Hepatocyte (in vitro differentiated cells): ENCODE results near the gene RAPGEFL1. TPM values are rescaled to one million over a fixed set of nuclear protein-coding genes. Genes with fewer than 3 reads are reported as not detected.

Experiments used
- DNase-seq: peaks from one replicate; pipeline ENCODE4 v3.0.0-alpha.2; 2016; ENCODE audit warnings: low spot score
- H2AFZ ChIP-seq: fragments of 200-600 bp; sonication (generic); 2 replicates; pipeline ENCODE4 v1.6.0; 2016; ENCODE audit warnings: antibody characterized with exemption, mild to moderate bottlenecking
- H3K27ac ChIP-seq: fragments of 200-600 bp; sonication (generic); 2 replicates; pipeline ENCODE4 v1.5.1; 2016; ENCODE audit warnings: mild to moderate bottlenecking
- H3K27me3 ChIP-seq: fragments of 200-600 bp; sonication (generic); 2 replicates; pipeline ENCODE4 v1.6.1; 2016
- H3K36me3 ChIP-seq: fragments of 200-600 bp; sonication (generic); replicated peaks from 2 replicates; pipeline ENCODE4 v1.5.1; 2016; ENCODE audit warnings: low read depth; ENCODE audit not compliant: insufficient read depth
- H3K4me1 ChIP-seq: fragments of 200-600 bp; sonication (generic); 2 replicates; pipeline ENCODE4 v1.5.1; 2016; ENCODE audit warnings: mild to moderate bottlenecking, moderate library complexity; ENCODE audit not compliant: insufficient read depth
- H3K4me2 ChIP-seq: fragments of 200-600 bp; sonication (generic); 2 replicates; pipeline ENCODE4 v1.6.0; 2016
- H3K4me3 ChIP-seq: fragments of 200-600 bp; sonication (generic); 2 replicates; pipeline ENCODE4 v1.5.1; 2016; ENCODE audit warnings: mild to moderate bottlenecking
- H3K79me2 ChIP-seq: fragments of 200-600 bp; sonication (generic); 2 replicates; pipeline ENCODE4 v1.6.0; 2017; ENCODE audit warnings: mild to moderate bottlenecking
- H3K9me2 ChIP-seq: fragments of 200-600 bp; sonication (generic); replicated peaks from 2 replicates; pipeline ENCODE4 v1.6.0; 2017; ENCODE audit warnings: mild to moderate bottlenecking; ENCODE audit not compliant: insufficient read depth
- H3K9me3 ChIP-seq: fragments of 200-600 bp; sonication (generic); 2 replicates; pipeline ENCODE4 v1.5.1; 2016; ENCODE audit warnings: low read depth, mild to moderate bottlenecking
- H4K20me1 ChIP-seq: fragments of 200-600 bp; sonication (generic); 2 replicates; pipeline ENCODE4 v1.6.0; 2016; ENCODE audit warnings: mild to moderate bottlenecking; ENCODE audit not compliant: insufficient read depth, poor library complexity, severe bottlenecking
- CTCF ChIP-seq: fragments of 200-600 bp; sonication (generic); IDR thresholded peaks from 2 replicates; pipeline ENCODE4 v1.5.1; 2016; ENCODE audit warnings: antibody characterized with exemption, mild to moderate bottlenecking; ENCODE audit not compliant: poor library complexity
- EZH2 ChIP-seq: fragments of 200-600 bp; sonication (generic); IDR thresholded peaks from 2 replicates; pipeline ENCODE4 v1.6.1; 2016; ENCODE audit warnings: antibody characterized with exemption, mild to moderate bottlenecking, borderline replicate concordance
- EZH2phosphoT487 ChIP-seq: fragments of 200-600 bp; sonication (generic); IDR thresholded peaks from one replicate; pipeline ENCODE4 v1.6.1; 2018; ENCODE audit warnings: antibody characterized with exemption, mild to moderate bottlenecking, low read depth, moderate library complexity; ENCODE audit not compliant: unreplicated experiment, severe bottlenecking
- WGBS: methylation state at CpG from one replicate; pipeline ENCODE4 v1.1.6; 2016; ENCODE audit warnings: low lambda C conversion rate; ENCODE audit errors: missing lambda C conversion rate; 5-methylcytosine and 5-hydroxymethylcytosine counted together
- polyA plus RNA-seq: library from polyadenylated mRNA; unstranded; fragments of >200 nt; fragmentation: Nextera tagmentation; extraction: Ambion mirVana; gene quantifications from 2 replicates; pipeline ENCODE4 v1.2.1, GENCODE V29; 2016
- total RNA-seq: library from RNA; depleted of rRNA; stranded (reverse); fragments of >200 nt; gene quantifications from 2 replicates; pipeline ENCODE4 v1.2.3, GENCODE V29; 2014

Gene RAPGEFL1
- total and polyA plus RNA-seq, 2 experiments from 2014 or later: 4.2 to 4.9 TPM

GRCh38 chr17:40241252-40241834 is 64.1 kb downstream of the RAPGEFL1 start:
- Histone ChIP-seq H3K79me2 (peaks cover 98% of the 10 kb centered on the region), H3K4me3 (no peak overlapping the region), H3K27me3 (no peaks in the 10 kb centered on the region), H3K4me2 (no peak overlapping the region), H3K27ac (no peak overlapping the region), H3K4me1 (no peaks in the 10 kb centered on the region), H2AFZ (no peak overlapping the region), H4K20me1 (peaks cover 45% of the 10 kb centered on the region), H3K9me2 (no peaks in the 10 kb centered on the region), H3K36me3 (no peaks in the 10 kb centered on the region), H3K9me3 (no peaks in the 10 kb centered on the region)
- no peak for DNase-seq
- TF ChIP-seq EZH2 (no peak), EZH2phosphoT487 (no peak), CTCF (no peak)
- WGBS: 81% methylated on average over 4 of the region's 4 CpGs

- no peaks in the 10 kb centered on the region for H3K9me2 ChIP-seq
- H3K79me2 ChIP-seq: peaks cover 99% of the 10 kb centered on the region
- H3K9me3 ChIP-seq: no peaks in the 10 kb centered on the region
- H3K27me3 ChIP-seq: no peaks in the 10 kb centered on the region
- H3K4me3 ChIP-seq: no peak overlapping the region
- DNase-seq: no peak
- H4K20me1 ChIP-seq: peaks cover 49% of the 10 kb centered on the region
- H3K4me1 ChIP-seq: no peaks in the 10 kb centered on the region
- 90% methylated on average over 3 of the region's 3 CpGs for WGBS
- no peak overlapping the region for H3K4me2 ChIP-seq
- H3K36me3 ChIP-seq: no peaks in the 10 kb centered on the region
- H2AFZ ChIP-seq: no peak overlapping the region
- no peak overlapping the region for H3K27ac ChIP-seq
- TF ChIP-seq EZH2 (no peak), CTCF (no peak), EZH2phosphoT487 (no peak)
Measured at GRCh38 chr17:40242774-40243173, 65.5 kb downstream of the RAPGEFL1 start.

GRCh38 chr17:40243761-40244160 is 66.5 kb downstream of the RAPGEFL1 start:
- H3K79me2 ChIP-seq: peaks cover 98% of the 10 kb centered on the region
- no peak for DNase-seq
- TF ChIP-seq EZH2phosphoT487: no peak
- TF ChIP-seq CTCF: no peak
- no peak for TF ChIP-seq EZH2
- 95% methylated on average over 3 of the region's 3 CpGs for WGBS
- no peak overlapping the region for H3K4me3 ChIP-seq
- no peaks in the 10 kb centered on the region for H3K27me3 ChIP-seq
- no peak overlapping the region for H3K27ac ChIP-seq
- H3K36me3 ChIP-seq: no peaks in the 10 kb centered on the region
- no peak overlapping the region for H3K4me2 ChIP-seq
- peaks cover 50% of the 10 kb centered on the region for H4K20me1 ChIP-seq
- no peaks in the 10 kb centered on the region for H3K9me2 ChIP-seq
- H3K9me3 ChIP-seq: no peaks in the 10 kb centered on the region
- H3K4me1 ChIP-seq: no peaks in the 10 kb centered on the region
- no peak overlapping the region for H2AFZ ChIP-seq

DNA sequence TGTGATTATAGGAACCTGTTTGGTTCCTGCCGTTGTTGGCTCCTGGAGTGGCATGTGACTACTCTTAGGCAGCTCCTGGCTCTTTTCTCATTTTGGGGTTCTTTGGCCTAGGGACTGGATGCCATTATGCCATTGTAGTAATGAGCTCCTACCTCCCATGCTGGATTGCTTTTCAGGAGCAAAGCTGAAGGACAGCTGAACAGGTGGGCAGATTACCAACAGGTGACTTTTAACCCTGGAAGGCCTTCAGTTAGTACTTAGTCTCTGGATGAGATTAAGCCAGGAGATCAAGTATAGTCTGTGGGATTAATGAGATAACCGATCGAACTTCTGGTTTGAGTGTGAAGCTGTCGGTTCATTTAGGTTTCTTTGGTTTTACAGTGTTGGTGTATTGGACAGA is 67.0 kb downstream of the RAPGEFL1 start:
- no peak overlapping the region for H3K27ac ChIP-seq
- H3K9me3 ChIP-seq: no peaks in the 10 kb centered on the region
- no peak overlapping the region for H3K4me3 ChIP-seq
- H3K36me3 ChIP-seq: no peaks in the 10 kb centered on the region
- no peak for TF ChIP-seq EZH2
- TF ChIP-seq EZH2phosphoT487: no peak
- no peak for TF ChIP-seq CTCF
- DNase-seq: no peak
- H4K20me1 ChIP-seq: peaks cover 53% of the 10 kb centered on the region
- peaks cover 98% of the 10 kb centered on the region for H3K79me2 ChIP-seq
- H2AFZ ChIP-seq: no peak overlapping the region
- H3K4me1 ChIP-seq: no peaks in the 10 kb centered on the region
- no peaks in the 10 kb centered on the region for H3K27me3 ChIP-seq
- no peak overlapping the region for H3K4me2 ChIP-seq
- no peaks in the 10 kb centered on the region for H3K9me2 ChIP-seq
- 79% methylated on average over 4 of the region's 4 CpGs for WGBS
